Small intestine (tissue), 7 donors: Measurements from ENCODE around the gene RAD51C. TPM values are rescaled to one million over a fixed set of nuclear protein-coding genes. Genes with fewer than 3 reads are reported as not detected.
"Not testable (repeated sequence)": the region's sequence is repeated elsewhere in the genome, so short reads cannot be mapped to it uniquely, and the experiment has no call there.

Source experiments
- DNase-seq, 2 donors: peaks; one replicate each; pipeline versions ENCODE4 v3.0.0 to v3.0.0-alpha.2; 2013
- FAIRE-seq: peaks from 2 replicates; lab custom pipeline; 2012; peaks lifted over from hg19 to GRCh38; lab: Jason Lieb, UNC
- H3K27ac ChIP-seq, 3 donors: one replicate each; pipeline ENCODE4 v1.5.1; 2013; ENCODE audit warnings: low read length in 2 of 3, mild to moderate bottlenecking in 2 of 3, control low read depth in 1 of 3, inconsistent platforms in 1 of 3, low read depth in 1 of 3, moderate library complexity in 1 of 3
- H3K27me3 ChIP-seq, 3 donors: one replicate each; pipeline ENCODE4 v1.6.1; 2013; ENCODE audit warnings: low read length in 3 of 3, inconsistent platforms in 1 of 3; ENCODE audit not compliant: control insufficient read depth in 3 of 3, insufficient read depth in 3 of 3
- H3K36me3 ChIP-seq, 3 donors: one replicate each; pipeline ENCODE4 v1.6.1; 2013; ENCODE audit warnings: low read length in 3 of 3, inconsistent platforms in 1 of 3, low read depth in 1 of 3, mild to moderate bottlenecking in 1 of 3, moderate library complexity in 1 of 3; ENCODE audit not compliant: control insufficient read depth in 3 of 3, insufficient read depth in 2 of 3
- H3K4me1 ChIP-seq, 3 donors: one replicate each; pipeline ENCODE4 v1.6.1; 2013; ENCODE audit warnings: low read length in 2 of 3, inconsistent platforms in 1 of 3, low read depth in 1 of 3, mild to moderate bottlenecking in 1 of 3, moderate library complexity in 1 of 3; ENCODE audit not compliant: control insufficient read depth in 3 of 3, insufficient read depth in 2 of 3
- H3K4me3 ChIP-seq, 3 donors: one replicate each; pipeline ENCODE4 v1.5.1; 2013; ENCODE audit warnings: low read length in 3 of 3, control low read depth in 1 of 3, inconsistent platforms in 1 of 3, low read depth in 1 of 3, mild to moderate bottlenecking in 1 of 3, moderate library complexity in 1 of 3
- H3K9me3 ChIP-seq, 2 donors: one replicate each; pipeline ENCODE4 v1.6.1; 2013; ENCODE audit warnings: low read depth in 1 of 2, low read length in 1 of 2; ENCODE audit not compliant: control insufficient read depth in 2 of 2, insufficient read depth in 1 of 2
- WGBS, 3 donors: extraction: QIAGEN DNeasy Blood & Tissue Kit; methylation state at CpG; one replicate each; pipeline ENCODE4 v1.1.7; 2013; 5-methylcytosine and 5-hydroxymethylcytosine counted together
- polyA plus RNA-seq, 4 donors: library from polyadenylated mRNA; stranded (reverse) in 3 of 4; unstranded in 1 of 4; fragments of 200-250 nt in 3 of 4; fragments of 120-200 nt in 1 of 4; gene quantifications; one replicate each; pipeline versions ENCODE4 v1.2.1 to v1.2.3, GENCODE V29; 2013
- donor health status: healthy with polysubstance abuse.
- donor health status: control.
- donor health status: control.
- donor health status: Bipolar disorder and iron deficiency.
- donor health status: healthy.

RAD51C gene
- polyA plus RNA-seq, 4 donors = 6.9 to 19.1 (median 13.5) TPM

- Histone ChIP-seq H3K4me3 (peak overlapping the region; percentile 51 to 56 (median 55)), H3K4me1 (no peaks in the 10 kb centered on the region), H3K9me3 (no peaks in the 10 kb centered on the region), H3K27ac (no peak overlapping the region), H3K36me3 (no peaks in the 10 kb centered on the region), H3K27me3 (peaks cover 0 to 44% (median 4%) of the 10 kb centered on the region in 3 donors)
- 1 to 2% (median 1%) methylated on average over 40 to 72 of the region's 72 CpGs for WGBS, 3 donors
- peak in 1 of 2 donors; percentile 22 for DNase-seq
- no peak for FAIRE-seq
Measured at GRCh38 chr17:58756246-58757161, 64.1 kb downstream of the RAD51C start.

- Histone ChIP-seq H3K36me3 (no peaks in the 10 kb centered on the region), H3K9me3 (no peaks in the 10 kb centered on the region), H3K4me3 (peak overlapping the region in 1 of 3 donors; percentile 29), H3K27me3 (peaks cover 0 to 47% (median 4%) of the 10 kb centered on the region in 3 donors), H3K4me1 (no peaks in the 10 kb centered on the region), H3K27ac (no peak overlapping the region)
- no peak for DNase-seq
- 35 to 44% (median 40%) methylated on average over 5 of the region's 5 CpGs for WGBS, 3 donors
- FAIRE-seq = no peak
Measured at GRCh38 chr17:58757162-58757613, 64.8 kb downstream of the RAD51C start.

- Histone ChIP-seq H3K4me1 (no peaks in the 10 kb centered on the region), H3K27ac (no peak overlapping the region), H3K36me3 (no peaks in the 10 kb centered on the region), H3K9me3 (no peaks in the 10 kb centered on the region), H3K27me3 (peaks cover 0 to 45% (median 4%) of the 10 kb centered on the region in 3 donors), H3K4me3 (no peak overlapping the region)
- WGBS, 3 donors = 86 to 91% (median 90%) methylated on average over 8 of the region's 8 CpGs
- FAIRE-seq (no peak), DNase-seq (no peak)
Measured at GRCh38 chr17:58758890-58759289, 66.5 kb downstream of the RAD51C start.

GRCh38 chr17:58759522-58759921, 67.1 kb downstream of the RAD51C start:
- DNase-seq (no peak), FAIRE-seq (no peak)
- H3K9me3 ChIP-seq = no peaks in the 10 kb centered on the region
- no peak overlapping the region for H3K4me3 ChIP-seq
- 52 to 80% (median 70%) methylated on average over 2 of the region's 2 CpGs for WGBS, 3 donors
- peaks cover 0 to 45% (median 7%) of the 10 kb centered on the region in 3 donors for H3K27me3 ChIP-seq
- no peak overlapping the region for H3K27ac ChIP-seq
- no peaks in the 10 kb centered on the region for H3K36me3 ChIP-seq
- no peaks in the 10 kb centered on the region for H3K4me1 ChIP-seq

- Histone ChIP-seq H3K36me3 (no peaks in the 10 kb centered on the region), H3K4me3 (no peak overlapping the region), H3K4me1 (no peaks in the 10 kb centered on the region), H3K27me3 (peaks cover 0 to 41% (median 8%) of the 10 kb centered on the region in 3 donors), H3K27ac (no peak overlapping the region), H3K9me3 (no peaks in the 10 kb centered on the region)
- 66 to 74% (median 68%) methylated on average over 2 of the region's 2 CpGs for WGBS, 3 donors
- DNase-seq (no peak), FAIRE-seq (no peak)
Measured at GRCh38 chr17:58760248-58760647, 67.8 kb downstream of the RAD51C start.

- DNase-seq = no peak
- WGBS, 3 donors = 21 to 40% (median 26%) methylated on average over 1 of the region's 1 CpG
- no peaks in the 10 kb centered on the region for H3K36me3 ChIP-seq
- peaks cover 0 to 19% (median 6%) of the 10 kb centered on the region in 3 donors for H3K27me3 ChIP-seq
- no peak overlapping the region for H3K4me3 ChIP-seq
- FAIRE-seq = no peak
- no peaks in the 10 kb centered on the region for H3K9me3 ChIP-seq
- H3K4me1 ChIP-seq = no peaks in the 10 kb centered on the region
- H3K27ac ChIP-seq = no peak overlapping the region
Measured at GRCh38 chr17:58763263-58763662, 70.9 kb downstream of the RAD51C start.

- 77 to 87% (median 82%) methylated on average over 5 of the region's 5 CpGs for WGBS, 3 donors
- Histone ChIP-seq H3K4me3 (no peak overlapping the region), H3K36me3 (no peaks in the 10 kb centered on the region), H3K4me1 (no peaks in the 10 kb centered on the region), H3K27me3 (peaks cover 0 to 12% (median 4%) of the 10 kb centered on the region in 3 donors), H3K9me3 (no peaks in the 10 kb centered on the region), H3K27ac (no peak overlapping the region)
- DNase-seq (no peak), FAIRE-seq (no peak)
Measured at GRCh38 chr17:58764373-58764772, 72.0 kb downstream of the RAD51C start.

GRCh38 chr17:58778482-58778881, 86.1 kb downstream of the RAD51C start:
- H3K9me3 ChIP-seq, H3K27me3 ChIP-seq, H3K27ac ChIP-seq, H3K4me3 ChIP-seq, H3K36me3 ChIP-seq, H3K4me1 ChIP-seq, FAIRE-seq, DNase-seq: not testable (repeated sequence)
- 70 to 72% (median 71%) methylated on average over 5 of the region's 5 CpGs for WGBS, 3 donors
